ENCODE data around the gene SEMA5A.
A peak's percentile ranks its signal among the peaks of the same experiment; 100 is the strongest.

SEMA5A gene

GRCh38 chr5:9013147-9013546 lies 532.7 kb downstream of the SEMA5A start:
- H3K56ac ChIP-seq (ENCODE audit: low read length): no peak overlapping the region
- no peak overlapping the region for H3K18ac ChIP-seq (ENCODE audit: low read length)
- H3K4me3 ChIP-seq (ENCODE audit: low read length): no peak overlapping the region
- H2BK15ac ChIP-seq (replicated peaks; ENCODE audit: low read depth): no peak overlapping the region
- H2BK5ac ChIP-seq (ENCODE audit: low read length): no peak overlapping the region
- H3K9ac ChIP-seq (ENCODE audit: low read length): no peak overlapping the region
- no peaks in the 10 kb centered on the region for H3K79me2 ChIP-seq (ENCODE audit: control insufficient read depth, insufficient read depth, low read length)
- H3K27ac ChIP-seq (ENCODE audit: low read depth, low read length): no peak overlapping the region
- no peak overlapping the region for H3K4me2 ChIP-seq (ENCODE audit: low read length)
- no peaks in the 10 kb centered on the region for H3K4me1 ChIP-seq (ENCODE audit: control insufficient read depth, low read depth, low read length)
- H2AK5ac ChIP-seq (ENCODE audit: low read length): no peak overlapping the region
- no peaks in the 10 kb centered on the region for H3K27me3 ChIP-seq (ENCODE audit: insufficient read depth, low read length, poor library complexity)
- no peaks in the 10 kb centered on the region for H3K36me3 ChIP-seq (ENCODE audit: control insufficient read depth, insufficient read depth, low read length)
- H3K23ac ChIP-seq (ENCODE audit: low read length): no peak overlapping the region
- no peak for DNase-seq
- no CpG with 5 or more reads among the region's 6 CpGs for WGBS (ENCODE audit: extremely low coverage, insufficient coverage, low lambda C conversion rate)
- H4K8ac ChIP-seq (ENCODE audit: low read depth, low read length): no peak overlapping the region
- no peaks in the 10 kb centered on the region for H3K79me1 ChIP-seq (ENCODE audit: low read length)
- H4K5ac ChIP-seq (ENCODE audit: low read length): no peak overlapping the region
- H2BK120ac ChIP-seq (ENCODE audit: low read depth, low read length): no peak overlapping the region
- no peak overlapping the region for H3K4ac ChIP-seq (ENCODE audit: low read depth, low read length)

DNA sequence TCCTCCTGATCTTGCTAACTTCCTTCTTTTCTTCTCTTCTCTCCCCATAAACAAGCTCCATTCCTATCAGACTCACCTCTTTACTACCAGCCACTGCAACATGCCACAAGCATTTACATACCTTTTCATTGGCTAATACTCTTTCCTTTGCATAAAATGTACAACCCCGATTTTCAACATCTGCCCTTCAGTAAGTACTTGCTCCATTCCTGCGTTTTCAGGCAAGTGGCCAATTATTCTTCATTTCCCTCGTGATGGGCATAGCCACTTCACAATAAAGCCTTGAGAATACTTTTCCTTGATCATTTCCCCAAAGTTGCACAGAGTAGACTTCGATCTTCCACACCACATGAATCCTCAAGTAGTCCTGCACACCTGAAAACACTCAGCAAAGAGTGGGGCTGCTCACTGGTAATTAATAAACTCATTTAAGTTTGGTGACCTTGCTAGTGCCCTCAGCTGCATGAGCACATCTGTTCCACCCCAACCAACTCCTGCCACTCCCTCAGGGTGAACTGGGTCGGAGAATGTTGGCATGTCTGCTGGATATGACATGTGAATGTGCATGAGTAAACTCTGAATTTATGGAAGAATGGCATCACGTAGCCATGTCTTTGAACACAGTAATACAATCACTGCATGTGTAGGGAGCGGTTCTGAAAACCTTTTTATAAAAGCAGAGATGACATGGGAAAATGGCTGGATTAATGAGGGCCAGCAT lies 535.8 kb downstream of the SEMA5A start:
- no peak overlapping the region for H4K5ac ChIP-seq (ENCODE audit: low read length)
- no peak for DNase-seq
- WGBS (ENCODE audit: extremely low coverage, insufficient coverage, low lambda C conversion rate): no CpG with 5 or more reads among the region's 7 CpGs

GRCh38 chr5:8997542-8998070 lies 548.3 kb downstream of the SEMA5A start:
- Histone ChIP-seq H2BK15ac (replicated peaks; ENCODE audit: low read depth) (no peak overlapping the region), H3K36me3 (ENCODE audit: control insufficient read depth, insufficient read depth, low read length) (no peaks in the 10 kb centered on the region), H4K5ac (ENCODE audit: low read length) (no peak overlapping the region), H3K4me3 (ENCODE audit: low read length) (no peak overlapping the region), H3K4ac (ENCODE audit: low read depth, low read length) (no peak overlapping the region), H2AK5ac (ENCODE audit: low read length) (no peak overlapping the region), H2BK5ac (ENCODE audit: low read length) (no peak overlapping the region), H3K4me1 (ENCODE audit: control insufficient read depth, low read depth, low read length) (no peaks in the 10 kb centered on the region), H3K79me1 (ENCODE audit: low read length) (no peaks in the 10 kb centered on the region), H3K18ac (ENCODE audit: low read length) (no peak overlapping the region), H3K56ac (ENCODE audit: low read length) (no peak overlapping the region), H3K27ac (ENCODE audit: low read depth, low read length) (no peak overlapping the region), H3K9ac (ENCODE audit: low read length) (no peak overlapping the region), H2BK120ac (ENCODE audit: low read depth, low read length) (no peak overlapping the region), H3K4me2 (ENCODE audit: low read length) (no peak overlapping the region), H4K8ac (ENCODE audit: low read depth, low read length) (no peak overlapping the region), H3K27me3 (ENCODE audit: insufficient read depth, low read length, poor library complexity) (no peaks in the 10 kb centered on the region), H3K23ac (ENCODE audit: low read length) (no peak overlapping the region), H3K79me2 (ENCODE audit: control insufficient read depth, insufficient read depth, low read length) (no peaks in the 10 kb centered on the region)
- WGBS (ENCODE audit: extremely low coverage, insufficient coverage, low lambda C conversion rate): no CpG with 5 or more reads among the region's 1 CpG
- no peak for DNase-seq

More for the DNA sequence above, 535.8 kb downstream of the SEMA5A start:
- no peak overlapping the region for H3K56ac ChIP-seq (ENCODE audit: low read length)
- H3K79me2 ChIP-seq (ENCODE audit: control insufficient read depth, insufficient read depth, low read length): no peaks in the 10 kb centered on the region
- no peak overlapping the region for H3K23ac ChIP-seq (ENCODE audit: low read length)
- H3K18ac ChIP-seq (ENCODE audit: low read length): no peak overlapping the region
- H3K36me3 ChIP-seq (ENCODE audit: control insufficient read depth, insufficient read depth, low read length): no peaks in the 10 kb centered on the region
- no peak overlapping the region for H2AK5ac ChIP-seq (ENCODE audit: low read length)
- H3K79me1 ChIP-seq (ENCODE audit: low read length): no peaks in the 10 kb centered on the region
- H3K4me3 ChIP-seq (ENCODE audit: low read length): no peak overlapping the region
- H3K4ac ChIP-seq (ENCODE audit: low read depth, low read length): no peak overlapping the region
- no peak overlapping the region for H2BK15ac ChIP-seq (replicated peaks; ENCODE audit: low read depth)
- no peak overlapping the region for H2BK120ac ChIP-seq (ENCODE audit: low read depth, low read length)
- no peak overlapping the region for H2BK5ac ChIP-seq (ENCODE audit: low read length)
- no peak overlapping the region for H3K27ac ChIP-seq (ENCODE audit: low read depth, low read length)
- no peaks in the 10 kb centered on the region for H3K4me1 ChIP-seq (ENCODE audit: control insufficient read depth, low read depth, low read length)
- no peaks in the 10 kb centered on the region for H3K27me3 ChIP-seq (ENCODE audit: insufficient read depth, low read length, poor library complexity)
- H4K8ac ChIP-seq (ENCODE audit: low read depth, low read length): no peak overlapping the region
- H3K9ac ChIP-seq (ENCODE audit: low read length): no peak overlapping the region
- H3K4me2 ChIP-seq (ENCODE audit: low read length): no peak overlapping the region

- Histone ChIP-seq H2BK15ac (replicated peaks; ENCODE audit: low read depth) (no peak overlapping the region), H2BK5ac (ENCODE audit: low read length) (no peak overlapping the region), H3K18ac (ENCODE audit: low read length) (no peak overlapping the region), H3K27ac (ENCODE audit: low read depth, low read length) (no peak overlapping the region), H3K23ac (ENCODE audit: low read length) (no peak overlapping the region), H3K27me3 (ENCODE audit: insufficient read depth, low read length, poor library complexity) (no peaks in the 10 kb centered on the region), H3K79me2 (ENCODE audit: control insufficient read depth, insufficient read depth, low read length) (no peaks in the 10 kb centered on the region), H4K8ac (ENCODE audit: low read depth, low read length) (no peak overlapping the region), H2BK120ac (ENCODE audit: low read depth, low read length) (no peak overlapping the region), H2AK5ac (ENCODE audit: low read length) (no peak overlapping the region), H3K4me1 (ENCODE audit: control insufficient read depth, low read depth, low read length) (no peaks in the 10 kb centered on the region), H3K36me3 (ENCODE audit: control insufficient read depth, insufficient read depth, low read length) (no peaks in the 10 kb centered on the region), H3K4me2 (ENCODE audit: low read length) (no peak overlapping the region), H3K9ac (ENCODE audit: low read length) (no peak overlapping the region), H3K4me3 (ENCODE audit: low read length) (no peak overlapping the region), H4K5ac (ENCODE audit: low read length) (no peak overlapping the region), H3K56ac (ENCODE audit: low read length) (no peak overlapping the region), H3K79me1 (ENCODE audit: low read length) (no peaks in the 10 kb centered on the region), H3K4ac (ENCODE audit: low read depth, low read length) (no peak overlapping the region)
- DNase-seq: peak; percentile 54
Observed at GRCh38 chr5:8993031-8993430, 552.8 kb downstream of the SEMA5A start.

Small RNA genes within 50 kb of the gene (small RNA-seq; reads per million reads assigned to genes)
- gene MIR4636 (ENCODE audit: insufficient read depth): 1.6 reads per million
- gene SNORD123 (ENCODE audit: insufficient read depth): 48.0 reads per million, percentile 94 among the genes with 10 or more reads in this experiment
